Measurements from ENCODE around the gene OR2V1.
"Not testable (repeated sequence)": the region's sequence is repeated elsewhere in the genome, so short reads cannot be mapped to it uniquely, and the experiment has no call there.

OR2V1 gene

GRCh38 chr5:181170996-181171395 is 40.0 kb upstream of the OR2V1 start:
- Histone ChIP-seq H3K79me2 (ENCODE audit: low read length) (no peaks in the 10 kb centered on the region), H3K9me2 (replicated peaks; ENCODE audit: insufficient read depth, low read length) (no peaks in the 10 kb centered on the region), H3K4me3 (ENCODE audit: low read length) (no peak overlapping the region), H3K4me2 (ENCODE audit: low read depth, low read length) (no peak overlapping the region), H3K36me3 (replicated peaks; ENCODE audit: insufficient read depth, low read length) (no peaks in the 10 kb centered on the region), H3K27me3 (replicated peaks; ENCODE audit: insufficient read depth, low read length) (peaks cover 38% of the 10 kb centered on the region), H3K9me3 (replicated peaks; ENCODE audit: insufficient read depth, low read length) (no peaks in the 10 kb centered on the region), H4K20me1 (ENCODE audit: insufficient read depth, low read length) (no peaks in the 10 kb centered on the region), H3K27ac (ENCODE audit: low read length) (no peak overlapping the region), H3K4me1 (ENCODE audit: low read length) (peaks cover 26% of the 10 kb centered on the region), H3F3A (ENCODE audit: insufficient read depth, low read length) (peaks cover 12% of the 10 kb centered on the region), H3K9ac (ENCODE audit: low read length) (no peak overlapping the region), H2AFZ (ENCODE audit: low read length) (no peak overlapping the region)
- TF ChIP-seq CTCF (IDR thresholded peaks at IDR 0.05; ENCODE audit: low read length) (no peak), EZH2 (optimal IDR thresholded peaks at IDR 0.05; ENCODE audit: low read depth, low read length) (no peak), EZH2phosphoT487 (IDR thresholded peaks at IDR 0.05; ENCODE audit: low read length) (no peak)
- no peak for DNase-seq

- H3K4me1 ChIP-seq (ENCODE audit: low read length), result peaks cover 26% of the 10 kb centered on the region
- no peaks in the 10 kb centered on the region for H3K36me3 ChIP-seq (replicated peaks; ENCODE audit: insufficient read depth, low read length)
- H2AFZ ChIP-seq (ENCODE audit: low read length), result no peak overlapping the region
- H3K79me2 ChIP-seq (ENCODE audit: low read length), result no peaks in the 10 kb centered on the region
- no peaks in the 10 kb centered on the region for H3K9me3 ChIP-seq (replicated peaks; ENCODE audit: insufficient read depth, low read length)
- no peak overlapping the region for H3K4me3 ChIP-seq (ENCODE audit: low read length)
- H3F3A ChIP-seq (ENCODE audit: insufficient read depth, low read length), result peaks cover 12% of the 10 kb centered on the region
- H3K27me3 ChIP-seq (replicated peaks; ENCODE audit: insufficient read depth, low read length), result peaks cover 38% of the 10 kb centered on the region
- no peaks in the 10 kb centered on the region for H4K20me1 ChIP-seq (ENCODE audit: insufficient read depth, low read length)
- H3K4me2 ChIP-seq (ENCODE audit: low read depth, low read length), result no peak overlapping the region
- H3K9me2 ChIP-seq (replicated peaks; ENCODE audit: insufficient read depth, low read length), result no peaks in the 10 kb centered on the region
- DNase-seq, result no peak
- no peak overlapping the region for H3K27ac ChIP-seq (ENCODE audit: low read length)
- no peak for TF ChIP-seq CTCF (IDR thresholded peaks at IDR 0.05; ENCODE audit: low read length)
- no peak overlapping the region for H3K9ac ChIP-seq (ENCODE audit: low read length)
Measured at GRCh38 chr5:181170237-181170825, 39.4 kb upstream of the OR2V1 start.

- Histone ChIP-seq H3K27me3 (replicated peaks; ENCODE audit: insufficient read depth, low read length) (peaks cover 38% of the 10 kb centered on the region), H3K4me1 (ENCODE audit: low read length) (peaks cover 26% of the 10 kb centered on the region), H3F3A (ENCODE audit: insufficient read depth, low read length) (peaks cover 12% of the 10 kb centered on the region)
- DNase-seq; H4K20me1 ChIP-seq (ENCODE audit: insufficient read depth, low read length); H3K79me2 ChIP-seq (ENCODE audit: low read length); H3K9me3 ChIP-seq (replicated peaks; ENCODE audit: insufficient read depth, low read length); H2AFZ ChIP-seq (ENCODE audit: low read length); H3K9me2 ChIP-seq (replicated peaks; ENCODE audit: insufficient read depth, low read length); H3K36me3 ChIP-seq (replicated peaks; ENCODE audit: insufficient read depth, low read length); H3K9ac ChIP-seq (ENCODE audit: low read length); H3K4me2 ChIP-seq (ENCODE audit: low read depth, low read length); H3K4me3 ChIP-seq (ENCODE audit: low read length); H3K27ac ChIP-seq (ENCODE audit: low read length): not testable (repeated sequence)
Measured at GRCh38 chr5:181169459-181170236, 38.7 kb upstream of the OR2V1 start.

GRCh38 chr5:181168595-181169118 is 37.7 kb upstream of the OR2V1 start:
- DNase-seq, result no peak
- Histone ChIP-seq H3K4me3 (ENCODE audit: low read length) (no peak overlapping the region), H3K27me3 (replicated peaks; ENCODE audit: insufficient read depth, low read length) (peaks cover 39% of the 10 kb centered on the region), H3K4me1 (ENCODE audit: low read length) (peaks cover 24% of the 10 kb centered on the region), H3K9ac (ENCODE audit: low read length) (no peak overlapping the region), H3K27ac (ENCODE audit: low read length) (no peak overlapping the region), H2AFZ (ENCODE audit: low read length) (no peak overlapping the region), H3K9me2 (replicated peaks; ENCODE audit: insufficient read depth, low read length) (no peaks in the 10 kb centered on the region), H3K36me3 (replicated peaks; ENCODE audit: insufficient read depth, low read length) (no peaks in the 10 kb centered on the region), H4K20me1 (ENCODE audit: insufficient read depth, low read length) (no peaks in the 10 kb centered on the region), H3K79me2 (ENCODE audit: low read length) (no peaks in the 10 kb centered on the region), H3K9me3 (replicated peaks; ENCODE audit: insufficient read depth, low read length) (no peaks in the 10 kb centered on the region), H3K4me2 (ENCODE audit: low read depth, low read length) (no peak overlapping the region), H3F3A (ENCODE audit: insufficient read depth, low read length) (peaks cover 10% of the 10 kb centered on the region)
- no peak for TF ChIP-seq EZH2phosphoT487 (IDR thresholded peaks at IDR 0.05; ENCODE audit: low read length)
- no peak for TF ChIP-seq CTCF (IDR thresholded peaks at IDR 0.05; ENCODE audit: low read length)
- no peak for TF ChIP-seq EZH2 (optimal IDR thresholded peaks at IDR 0.05; ENCODE audit: low read depth, low read length)

Measured in MM.1S (cell line).